HG02852 (cell line): ENCODE data around the gene TEAD2.
"Not testable (repeated sequence)": the region's sequence is repeated elsewhere in the genome, so short reads cannot be mapped to it uniquely, and the experiment has no call there.

Experiments
- ATAC-seq: cut with Tn5 transposase; IDR thresholded peaks from one replicate; pipeline ENCODE4 v1.9.1; 2021; ENCODE audit warnings: mild to moderate bottlenecking, moderate library complexity; ENCODE audit not compliant: unreplicated experiment

The TEAD2 gene

GRCh38 chr19:49387936-49388372, 25.7 kb upstream of the TEAD2 start, which contains the start of gene KASH5:
TSS of gene KASH5 (plus strand) at chr19:49388249. CDS start at chr19:49390884, 2,635 bp downstream.
- no peak for ATAC-seq

GRCh38 chr19:49383599-49383998, 21.4 kb upstream of the TEAD2 start:
- ATAC-seq, result no peak

DNA sequence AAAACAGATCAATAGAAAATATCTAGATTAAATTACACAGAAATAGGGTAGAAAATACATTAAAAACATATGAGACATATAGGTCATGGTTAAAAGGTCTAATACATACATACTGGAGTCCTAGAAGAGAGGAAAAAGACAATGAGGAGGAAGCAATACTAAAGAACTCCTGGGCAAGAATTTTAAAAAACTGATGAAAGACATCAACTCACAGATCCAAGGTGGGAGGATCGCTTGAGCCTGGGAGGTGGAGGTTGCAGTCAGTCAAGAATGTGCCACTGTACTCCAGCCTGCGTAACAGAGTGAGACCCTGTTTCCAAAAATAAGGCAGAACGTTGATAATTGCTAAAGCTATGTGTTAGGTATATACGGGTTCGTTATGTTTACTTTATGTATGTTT, 20.4 kb upstream of the TEAD2 start:
- no peak for ATAC-seq

DNA sequence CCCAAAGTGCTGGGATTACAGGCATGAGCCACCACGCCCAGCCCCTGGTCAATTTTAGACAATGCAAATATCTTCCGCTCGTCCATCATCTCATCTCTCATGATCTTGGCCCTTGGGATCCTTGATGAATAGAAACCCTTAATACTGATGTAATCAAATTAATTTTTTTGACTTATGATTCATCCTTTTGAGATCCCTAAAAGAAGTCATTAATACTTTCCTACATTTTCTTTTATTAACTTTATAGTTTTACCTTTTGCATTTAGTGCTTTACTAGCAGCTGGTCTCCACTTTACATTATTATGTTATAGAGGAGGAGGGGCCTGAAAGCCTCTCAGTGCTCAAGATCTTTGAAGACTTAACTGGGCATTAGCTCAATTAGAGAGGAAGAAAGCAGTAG, 18.2 kb upstream of the TEAD2 start:
- no peak for ATAC-seq

DNA sequence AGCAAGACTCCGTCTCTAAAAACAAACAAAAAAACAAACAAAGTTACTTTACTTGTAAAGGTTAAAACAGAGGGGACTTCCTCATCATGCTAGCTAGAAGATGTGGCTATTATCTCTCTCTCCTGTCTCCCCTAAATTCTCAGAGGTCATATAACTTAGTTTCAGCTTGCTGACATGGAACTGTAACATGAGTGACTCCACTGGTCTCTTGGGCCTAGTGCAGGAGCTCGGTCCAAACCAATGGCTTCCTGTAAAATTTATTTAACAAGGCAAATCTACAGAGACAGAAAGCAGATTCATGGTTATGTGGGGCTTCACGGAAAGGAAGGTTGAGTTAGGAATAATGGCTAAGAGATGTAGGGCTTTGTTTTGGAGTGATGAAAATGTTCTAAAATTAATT, 16.3 kb upstream of the TEAD2 start:
- no peak for ATAC-seq

GRCh38 chr19:49374665-49375434, 12.6 kb upstream of the TEAD2 start:
- no peak for ATAC-seq

- not testable (repeated sequence) for ATAC-seq
These were observed 11.0 kb upstream of the TEAD2 start for GRCh38 chr19:49373174-49373573.

GRCh38 chr19:49371184-49371583, 9.0 kb upstream of the TEAD2 start:
- ATAC-seq, result no peak

DNA sequence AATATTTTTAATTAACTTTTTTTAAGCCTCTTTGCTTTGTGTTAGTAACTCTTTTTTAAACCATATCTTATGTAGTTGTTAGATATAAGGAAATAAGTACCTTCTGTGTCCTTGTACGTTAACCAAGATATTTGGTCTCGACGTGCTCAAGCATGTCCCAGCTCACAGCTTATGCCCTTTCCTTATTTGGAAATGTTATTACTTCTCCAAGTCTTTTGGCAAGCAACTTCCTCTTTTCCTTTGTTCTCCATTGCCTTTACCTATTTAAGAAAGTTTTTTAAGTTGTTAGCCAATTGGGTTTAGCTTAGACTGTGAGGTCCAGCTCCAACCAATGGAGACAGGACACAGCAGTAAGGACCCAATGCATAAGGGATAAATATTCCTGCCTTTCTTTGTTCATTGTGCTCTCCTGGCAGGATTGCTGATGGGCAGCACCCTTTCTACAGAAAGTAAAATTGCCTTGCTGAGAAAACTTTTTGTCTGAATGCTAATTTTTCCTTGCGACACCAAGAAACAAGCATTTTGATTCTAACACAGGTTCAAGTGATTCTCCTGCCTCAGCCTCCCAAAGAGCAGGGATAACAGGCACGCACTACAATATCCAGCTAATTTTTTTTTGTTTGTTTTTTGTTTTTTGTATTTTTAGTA, 6.6 kb upstream of the TEAD2 start:
- no peak for ATAC-seq

- ATAC-seq, result no peak
These were observed 3.9 kb upstream of the TEAD2 start for GRCh38 chr19:49366110-49366509.

DNA sequence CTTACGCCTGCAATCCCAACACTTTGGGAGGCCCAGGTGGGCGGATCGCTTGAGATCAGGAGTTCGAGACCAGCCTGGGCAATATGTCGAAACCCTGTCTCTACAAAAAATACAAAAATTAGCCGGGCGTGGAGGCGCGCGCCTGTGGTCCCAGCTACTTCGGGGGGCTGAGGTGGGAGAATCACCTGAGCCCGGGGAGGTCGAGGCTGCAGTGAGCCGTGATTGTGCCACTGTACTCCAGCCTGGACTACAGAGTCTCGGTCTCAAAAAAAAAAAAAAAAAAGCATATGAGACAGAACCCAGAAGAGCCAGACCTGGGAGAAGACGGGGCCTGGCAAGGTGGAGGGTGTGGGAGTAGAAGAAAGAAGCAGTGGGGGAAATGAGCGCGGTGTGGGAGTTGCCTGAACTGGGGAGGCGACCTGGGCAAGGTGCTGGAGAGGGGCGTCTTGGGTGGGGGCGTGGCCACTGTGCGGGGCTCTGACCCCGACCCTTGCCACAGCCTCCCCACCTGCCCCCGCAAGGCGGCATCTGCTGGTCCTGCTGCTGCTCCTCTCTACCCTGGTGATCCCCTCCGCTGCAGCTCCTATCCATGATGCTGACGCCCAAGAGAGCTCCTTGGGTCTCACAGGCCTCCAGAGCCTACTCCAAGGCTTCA, 2.0 kb upstream of the TEAD2 start:
- ATAC-seq, result no peak

DNA sequence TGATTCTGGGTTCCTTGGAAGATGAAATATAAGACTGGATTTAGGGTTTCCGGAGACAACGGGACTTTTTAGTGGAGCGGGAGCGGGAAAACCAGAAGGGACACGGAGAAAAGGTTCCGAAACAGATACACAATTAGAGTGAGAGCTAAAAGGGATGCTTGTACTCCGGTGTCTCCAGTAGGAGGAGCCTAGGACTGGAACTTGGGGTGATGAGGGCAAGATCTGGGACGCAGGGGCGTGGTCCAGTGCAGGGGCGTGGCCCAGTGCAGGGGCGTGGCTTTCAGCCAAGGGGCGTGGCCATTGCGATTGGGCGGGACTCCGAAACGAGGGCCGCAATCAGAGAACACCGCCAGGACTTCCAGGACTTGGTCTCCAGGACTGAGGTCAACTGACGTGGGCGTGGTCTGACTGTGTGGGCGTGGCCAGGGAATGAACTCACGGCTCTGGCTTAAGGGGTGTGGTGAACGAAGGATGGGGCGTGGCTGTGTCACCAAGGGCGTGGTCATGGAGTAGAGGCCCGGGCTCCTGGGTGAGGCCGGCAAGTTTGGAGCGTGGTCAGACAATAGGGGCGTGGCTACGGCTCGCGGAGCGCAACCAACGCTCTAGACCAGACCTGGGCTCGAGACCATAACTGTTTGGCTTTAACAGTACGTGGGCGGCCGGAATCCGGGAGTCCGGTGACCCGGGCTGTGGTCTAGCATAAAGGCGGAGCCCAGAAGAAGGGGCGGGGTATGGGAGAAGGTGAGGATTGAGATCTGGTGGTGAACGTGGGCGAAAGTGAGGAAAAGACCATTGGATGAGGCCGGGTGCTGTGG, 1.3 kb upstream of the TEAD2 start, which contains the start of gene DKKL1:
Gene DKKL1, plus strand, starts transcription at position 610 of the 815 bp plus-strand sequence. Its CDS starts 122 bp downstream, at position 732.
- ATAC-seq, result no peak

DNA sequence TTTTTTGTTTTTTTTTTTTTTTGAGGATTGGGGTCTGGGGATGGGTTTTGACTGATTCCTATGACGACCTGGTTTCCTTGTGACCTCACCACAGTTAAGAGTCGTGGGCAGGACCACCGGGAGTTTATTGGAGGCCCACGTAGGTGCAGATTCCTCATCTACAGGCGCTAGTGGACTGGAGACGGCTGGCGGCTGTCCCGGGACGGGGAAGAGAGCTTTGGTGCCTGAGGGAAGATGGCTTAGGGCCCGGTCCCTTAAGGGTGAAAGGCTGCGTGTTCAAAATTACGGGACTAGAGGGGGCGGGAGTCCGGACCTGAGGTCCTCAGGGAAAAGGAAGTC, 682 bp upstream of the TEAD2 start:
- no peak for ATAC-seq

DNA sequence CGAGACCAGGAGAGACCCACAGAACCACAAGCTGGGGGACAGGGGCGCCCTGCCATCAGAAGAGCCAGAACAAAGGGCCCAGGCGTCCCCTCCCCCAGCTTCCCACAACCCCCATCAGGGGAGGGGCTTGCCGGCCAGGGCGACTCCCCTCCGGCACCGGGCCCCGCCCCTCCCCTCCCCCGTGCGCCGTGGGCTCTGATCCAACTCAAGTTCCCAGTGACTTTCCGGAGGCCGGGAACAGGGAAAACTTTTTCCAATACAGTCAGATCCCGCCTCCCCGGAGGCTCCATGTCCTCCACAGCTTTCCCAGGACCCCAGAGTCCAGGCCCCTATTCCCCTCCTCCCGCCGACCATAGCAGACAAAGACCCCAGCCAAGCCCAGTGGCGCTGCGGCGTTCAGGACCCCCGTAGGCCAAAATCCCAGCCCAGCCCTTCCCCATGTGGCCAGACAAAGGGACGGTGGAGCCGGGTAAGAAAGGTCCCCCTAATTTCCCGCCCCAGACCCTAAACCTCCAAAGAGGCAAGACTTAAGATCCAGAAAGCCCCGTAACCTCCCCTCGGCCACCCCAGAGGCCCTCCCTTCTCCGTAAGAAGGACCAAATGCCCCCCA, 673 bp downstream of the TEAD2 start:
- no peak for ATAC-seq

GRCh38 chr19:49359851-49360820, 2.1 kb downstream of the TEAD2 start:
- no peak for ATAC-seq

- ATAC-seq, result no peak
These were observed 5.0 kb downstream of the TEAD2 start for GRCh38 chr19:49357186-49357585.

DNA sequence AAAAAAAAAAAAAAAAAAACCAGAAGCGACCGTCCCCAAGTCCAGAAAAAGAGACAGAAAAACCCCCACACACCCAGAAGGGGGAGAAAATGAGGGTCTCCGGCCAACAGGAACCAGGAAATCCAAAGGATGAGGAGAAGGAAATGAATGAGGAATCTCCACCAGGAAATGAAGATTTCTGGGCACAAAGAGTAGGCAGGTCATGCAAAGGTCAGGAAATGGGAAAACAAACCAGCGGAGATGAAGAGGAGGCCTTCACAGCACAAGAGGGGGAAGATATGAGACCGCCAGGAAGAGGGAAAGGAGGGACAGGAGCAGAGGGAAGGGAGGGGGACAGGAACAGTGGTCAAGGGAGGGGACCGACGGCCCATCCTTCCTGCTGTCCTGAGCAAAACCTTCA, 5.8 kb downstream of the TEAD2 start:
- ATAC-seq, result no peak

- no peak for ATAC-seq
These were observed 6.3 kb downstream of the TEAD2 start for GRCh38 chr19:49355909-49356353.

DNA sequence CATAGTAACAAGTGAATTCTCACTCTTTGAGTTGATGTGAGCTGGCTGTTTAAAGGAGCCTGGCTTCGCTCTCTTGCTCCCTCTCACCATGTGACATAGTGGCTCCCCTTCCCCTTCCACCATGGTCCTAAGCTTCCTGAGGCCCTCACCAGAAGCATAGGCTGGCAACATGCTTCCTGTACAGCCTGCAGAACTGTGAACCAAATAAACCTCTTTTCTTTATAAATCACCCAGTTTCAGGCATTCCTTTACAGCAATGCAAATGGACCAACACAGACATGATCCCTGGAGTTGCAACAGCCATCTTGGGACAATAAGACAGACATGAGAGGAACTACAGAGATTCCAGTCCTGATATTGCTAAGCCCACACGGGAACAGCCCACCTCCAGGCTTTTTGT, 12.6 kb downstream of the TEAD2 start:
- no peak for ATAC-seq
